Spleen (tissue), 11 donors: ENCODE data around the gene SNRPD1. TPM values are rescaled to one million over a fixed set of nuclear protein-coding genes. Genes with fewer than 3 reads are reported as not detected.

ENCODE experiments used
- DNase-seq: peaks from one replicate; pipeline ENCODE4 v3.0.0-alpha.2; 2020
- H3K27ac ChIP-seq, 8 donors: fragments of 200-600 bp; sonication (generic) in 7 of 8; 1 replicate in 4 of 8; 2 replicates in 4 of 8; pipeline versions ENCODE4 v1.5.0 to v1.8.0; 2016 to 2021; ENCODE audit warnings: inconsistent platforms in 4 of 8, mild to moderate bottlenecking in 4 of 8, moderate library complexity in 1 of 8
- H3K27me3 ChIP-seq, 7 donors: fragments of 200-600 bp; sonication (generic) in 6 of 7; replicated peaks in 1 of 7; 1 replicate in 4 of 7; 2 replicates in 3 of 7; pipeline versions ENCODE4 v1.5.0 to v1.8.0; 2016 to 2021; ENCODE audit warnings: inconsistent platforms in 3 of 7, mild to moderate bottlenecking in 1 of 7
- H3K36me3 ChIP-seq, 6 donors: fragments of 200-600 bp; sonication (generic) in 5 of 6; 1 replicate in 4 of 6; 2 replicates in 2 of 6; pipeline versions ENCODE4 v1.5.0 to v1.8.0; 2016 to 2021; ENCODE audit warnings: inconsistent platforms in 2 of 6
- H3K4me1 ChIP-seq, 6 donors: fragments of 200-600 bp; sonication (generic) in 5 of 6; 1 replicate in 3 of 6; 2 replicates in 3 of 6; pipeline versions ENCODE4 v1.5.0 to v1.8.0; 2016 to 2021; ENCODE audit warnings: inconsistent platforms in 3 of 6
- H3K4me3 ChIP-seq, 8 donors: fragments of 200-600 bp; sonication (generic) in 7 of 8; 1 replicate in 4 of 8; 2 replicates in 4 of 8; pipeline versions ENCODE4 v1.5.0 to v1.8.0; 2016 to 2021; ENCODE audit warnings: inconsistent platforms in 4 of 8, mild to moderate bottlenecking in 4 of 8, moderate library complexity in 2 of 8
- H3K9me3 ChIP-seq, 8 donors: fragments of 200-600 bp; sonication (generic) in 7 of 8; 1 replicate in 4 of 8; 2 replicates in 4 of 8; pipeline versions ENCODE4 v1.5.0 to v1.8.0; 2016 to 2021; ENCODE audit warnings: inconsistent platforms in 4 of 8
- CTCF ChIP-seq, 11 experiments: fragments of 200-600 bp in 7 of 11; fragments of 450-650 bp in 4 of 11; sonication (generic) in 4 of 11; IDR thresholded peaks in 8 of 11; conservative IDR thresholded peaks in 3 of 11; 1 replicate in 7 of 11; 2 replicates in 4 of 11; pipeline versions ENCODE4 v1.4.0 to v1.8.0; 2016 to 2021; ENCODE audit warnings: antibody characterized with exemption in 11 of 11, inconsistent platforms in 4 of 11, mild to moderate bottlenecking in 1 of 11
- POLR2A ChIP-seq, 3 donors: fragments of 450-650 bp; IDR thresholded peaks; one replicate each; pipeline ENCODE4 v1.5.1; 2017; ENCODE audit warnings: antibody characterized with exemption in 3 of 3, mild to moderate bottlenecking in 1 of 3
- POLR2AphosphoS5 ChIP-seq, 3 donors: sonication (generic); formaldehyde crosslinking; IDR thresholded peaks; one replicate each; pipeline ENCODE4 v1.5.1; 2017; ENCODE audit warnings: antibody characterized with exemption in 3 of 3
- WGBS, 5 donors: extraction: QIAGEN DNeasy Blood & Tissue Kit in 3 of 5; methylation state at CpG; one replicate each; pipeline versions ENCODE4 v1.1.5 to v1.1.7; 2013 to 2018; 5-methylcytosine and 5-hydroxymethylcytosine counted together
- intact Hi-C: fragments of 100-400 bp; cut with DNase I; formaldehyde crosslinking; loops from one replicate; pipeline ENCODE4 v1.15.0; 2023; ENCODE audit warnings: low total_unique reads
- microRNA-seq, 3 donors: library from miRNA; unstranded; fragments of <30 nt; microRNA quantifications; one replicate each; pipeline versions ENCODE4 to v1.1.0, GENCODE V29; 2019 to 2020
- polyA plus RNA-seq, 3 donors: library from polyadenylated mRNA; stranded (reverse); fragments of 200-250 nt; gene quantifications; one replicate each; pipeline ENCODE4 v1.2.1, GENCODE V29; 2013
- small RNA-seq, 4 donors: library from RNA; depleted of rRNA; stranded (forward); fragments of <200 nt; gene quantifications; one replicate each; pipeline ENCODE3, GENCODE V24; 2016
- total RNA-seq, 7 donors: library from RNA; depleted of rRNA in 3 of 7; stranded (reverse); fragments of >200 nt in 3 of 7; fragmentation: NEBNext Ultra II Directional in 4 of 7; extraction: Animal tissue kit (Norgen Biotek cat#: 25700) in 4 of 7; gene quantifications; one replicate each; pipeline versions ENCODE4 v1.1.0 to v1.2.1, GENCODE V29; 2016 to 2021
- donor health status: healthy with polysubstance abuse.
- donor health status: DM: no; HTN: no; CAD: no; lungs with moderate emphysema.
- donor health status: DM: no; HTN: no; CAD: no.
- donor health status: Bipolar disorder and iron deficiency.
- donor health status: healthy.
- donor health status: DM: no; HTN: no; CAD: no.
- donor health status: DM: yes; HTN: yes; CAD: no.

The SNRPD1 gene
- total and polyA plus RNA-seq, 10 donors: 5.6 to 52.6 (median 27.8) TPM

- intact Hi-C loops: no loop called here
- 92 to 98% (median 97%) methylated on average over 6 of the region's 6 CpGs for WGBS, 5 donors
- H3K9me3 ChIP-seq: no peaks in the 10 kb centered on the region
These were observed 68.0 kb downstream of the SNRPD1 start for GRCh38 chr18:21680161-21680560.

GRCh38 chr18:21682371-21683051 lies 70.4 kb downstream of the SNRPD1 start:
- no peaks in the 10 kb centered on the region for H3K9me3 ChIP-seq
- no peak for DNase-seq
- H3K27ac ChIP-seq: peak overlapping the region; percentile 43 to 91 (median 84)
- WGBS, 5 donors: 18 to 30% (median 22%) methylated on average over 11 of the region's 11 CpGs
- peaks cover 0 to 15% (median 0%) of the 10 kb centered on the region in 6 donors for H3K36me3 ChIP-seq
- peak overlapping the region in 7 of 8 donors; percentile 15 to 70 (median 28) for H3K4me3 ChIP-seq
- no peaks in the 10 kb centered on the region for H3K27me3 ChIP-seq
- TF ChIP-seq POLR2A (IDR thresholded peaks at IDR 0.05): no peak
- TF ChIP-seq CTCF (IDR thresholded peaks at IDR 0.05 in 8 of 11, conservative IDR thresholded peaks at IDR 0.05 in 3 of 11): no peak
- peak in 1 of 3 donors; percentile 20 for TF ChIP-seq POLR2AphosphoS5 (IDR thresholded peaks at IDR 0.05)
- H3K4me1 ChIP-seq: peaks cover 9 to 62% (median 34%) of the 10 kb centered on the region in 6 donors
- intact Hi-C loops: no loop called here

More at GRCh38 chr18:21680161-21680560, 68.0 kb downstream of the SNRPD1 start:
- H3K4me3 ChIP-seq: no peak overlapping the region
- H3K36me3 ChIP-seq: peaks cover 0 to 30% (median 0%) of the 10 kb centered on the region in 6 donors
- TF ChIP-seq POLR2A (IDR thresholded peaks at IDR 0.05) (no peak), CTCF (IDR thresholded peaks at IDR 0.05 in 8 of 11, conservative IDR thresholded peaks at IDR 0.05 in 3 of 11) (no peak), POLR2AphosphoS5 (IDR thresholded peaks at IDR 0.05) (no peak)
- H3K27me3 ChIP-seq: no peaks in the 10 kb centered on the region
- peaks cover 0 to 40% (median 20%) of the 10 kb centered on the region in 6 donors for H3K4me1 ChIP-seq
- no peak overlapping the region for H3K27ac ChIP-seq
- no peak for DNase-seq

Small RNAs within 50 kb of the gene (microRNA-seq; reads per million reads assigned to microRNA genes)
- 1.1 to 1.8 (median 1.1) reads per million in 3 donors for gene MIR320C1

Small RNAs within 50 kb of the gene (small RNA-seq; reads per million reads assigned to genes)
- gene MIR320C1: 0 reads per million in 4 donors

Other genes with a start within 250 kb of the SNRPD1 start
- gene ESCO1, start 11.6 kb upstream of the SNRPD1 start, total RNA-seq: 10 to 100 TPM; 18.9 to 35.0 (median 21.3) TPM
- gene ESCO1, start 11.6 kb upstream of the SNRPD1 start, polyA plus RNA-seq: 10 to 100 TPM; 13.5 to 15.2 (median 15.0) TPM
- 10 to 100 TPM; 23.8 to 34.8 (median 29.0) TPM for gene ABHD3, start 92.5 kb downstream of the SNRPD1 start, total RNA-seq
- 10 to 100 TPM; 25.3 to 34.4 (median 25.9) TPM for gene ABHD3, start 92.5 kb downstream of the SNRPD1 start, polyA plus RNA-seq
- 10 to 100 TPM; 22.0 to 33.3 (median 28.7) TPM for gene MIB1, start 128.5 kb downstream of the SNRPD1 start, total RNA-seq
- gene MIB1, start 128.5 kb downstream of the SNRPD1 start, polyA plus RNA-seq: 1 to 10 TPM; 2.7 to 4.1 (median 3.1) TPM